Endothelial cell of umbilical vein (primary cell): ENCODE data around the gene SH3GLB2. TPM values are rescaled to one million over a fixed set of nuclear protein-coding genes. Genes with fewer than 3 reads are reported as not detected.

Experiments
- BruUV-seq: library from RNA; stranded (reverse); fragments of 400-500 nt; replicated peaks from 2 replicates; lab custom pipeline; 2021; lab: Mats Ljungman, UMichigan
- CTCF ChIA-PET: fragments of 300-600, 350-600 bp; sonication (Branson Sonifier 250); formaldehyde crosslinking; loops from one replicate; lab custom pipeline; 2021; ENCODE audit warnings: antibody characterized with exemption, inconsistent platforms; lab: Charles Lee
- POLR2A ChIA-PET: fragments of 300-600, 350-600 bp; sonication (Branson Sonifier 250); formaldehyde crosslinking; loops from one replicate; lab custom pipeline; 2021; ENCODE audit warnings: antibody characterized with exemption, inconsistent platforms; lab: Charles Lee
- DNase-seq: peaks from one replicate; pipeline ENCODE4 v3.0.0-alpha.2; 2011; ENCODE audit warnings: low read depth, low spot score
- FAIRE-seq: peaks from 2 replicates; lab custom pipeline; 2011; peaks lifted over from hg19 to GRCh38; lab: Jason Lieb, UNC
- H2AFZ ChIP-seq: 2 replicates; pipeline ENCODE4 v1.6.0; 2012; ENCODE audit warnings: low read depth, low read length, control low read depth, inconsistent platforms
- H3K27ac ChIP-seq: 2 replicates; pipeline ENCODE4 v1.5.1; 2011; ENCODE audit warnings: low read depth, mild to moderate bottlenecking, control low read depth, low read length, moderate library complexity; ENCODE audit not compliant: insufficient read depth
- H3K27me3 ChIP-seq, 2 experiments: 2 replicates each; pipeline versions ENCODE4 v1.6.0 to v1.6.1; 2011; ENCODE audit warnings: low read length in 2 of 2, mixed read lengths in 1 of 2; ENCODE audit not compliant: control insufficient read depth in 2 of 2, insufficient read depth in 2 of 2
- H3K36me3 ChIP-seq, 2 experiments: 2 replicates in 1 of 2; 3 replicates in 1 of 2; pipeline ENCODE4 v1.5.1; 2011; ENCODE audit warnings: low read length in 2 of 2, mild to moderate bottlenecking in 1 of 2, moderate library complexity in 1 of 2; ENCODE audit not compliant: control insufficient read depth in 2 of 2, insufficient read depth in 2 of 2; ENCODE audit errors: extremely low read depth in 1 of 2
- H3K4me1 ChIP-seq: 3 replicates; pipeline ENCODE4 v1.5.1; 2011; ENCODE audit warnings: mild to moderate bottlenecking, low read length; ENCODE audit not compliant: control insufficient read depth, insufficient read depth; ENCODE audit errors: extremely low read depth
- H3K4me2 ChIP-seq: 2 replicates; pipeline ENCODE4 v1.6.1; 2011; ENCODE audit warnings: low read length, control low read depth, mixed read lengths; ENCODE audit not compliant: insufficient read depth
- H3K4me3 ChIP-seq, 3 experiments: fragments of 200-600 bp in 1 of 3; sonication (generic), shearing (Covaris generic) in 1 of 3; replicated peaks in 1 of 3; 2 replicates each; pipeline ENCODE4 v1.5.1; 2011 to 2016; ENCODE audit warnings: control low read depth in 3 of 3, low read length in 3 of 3, mild to moderate bottlenecking in 2 of 3, inconsistent platforms in 1 of 3, low read depth in 1 of 3, moderate library complexity in 1 of 3; ENCODE audit not compliant: insufficient read depth in 1 of 3
- H3K79me2 ChIP-seq: 2 replicates; pipeline ENCODE4 v1.6.0; 2012; ENCODE audit warnings: low read length, inconsistent platforms; ENCODE audit not compliant: control insufficient read depth, insufficient read depth
- H3K9ac ChIP-seq: replicated peaks from 2 replicates; pipeline ENCODE3; 2011; ENCODE audit warnings: low read length, control low read depth; ENCODE audit not compliant: insufficient read depth; ENCODE audit errors: extremely low read depth
- H3K9me1 ChIP-seq: replicated peaks from 3 replicates; pipeline ENCODE4 v1.6.0; 2011; ENCODE audit warnings: mild to moderate bottlenecking, low read length; ENCODE audit not compliant: control insufficient read depth, insufficient read depth; ENCODE audit errors: extremely low read depth
- H3K9me3 ChIP-seq: replicated peaks from 2 replicates; pipeline ENCODE4 v1.5.1; 2012; ENCODE audit warnings: low read length, inconsistent platforms; ENCODE audit not compliant: control insufficient read depth, insufficient read depth
- H4K20me1 ChIP-seq: replicated peaks from 2 replicates; pipeline ENCODE3; 2011; ENCODE audit warnings: mild to moderate bottlenecking, low read length; ENCODE audit not compliant: control insufficient read depth, insufficient read depth; ENCODE audit errors: extremely low read depth
- EZH2 ChIP-seq: IDR thresholded peaks from 2 replicates; pipeline ENCODE4 v1.6.1; 2012; ENCODE audit warnings: borderline replicate concordance, low read depth, mild to moderate bottlenecking, moderate library complexity, low read length, inconsistent platforms; ENCODE audit not compliant: severe bottlenecking
- FOS ChIP-seq: IDR thresholded peaks from 2 replicates; pipeline ENCODE4 v1.6.1; 2011; ENCODE audit warnings: mild to moderate bottlenecking, low read length, moderate library complexity, borderline replicate concordance; ENCODE audit not compliant: insufficient read depth
- GATA2 ChIP-seq: IDR thresholded peaks from 2 replicates; pipeline ENCODE4 v1.7.0; 2011; ENCODE audit warnings: low read depth, mild to moderate bottlenecking, moderate library complexity, mixed read lengths, low read length; ENCODE audit not compliant: insufficient read length, insufficient read depth
- JUN ChIP-seq: IDR thresholded peaks from 2 replicates; pipeline ENCODE4 v1.6.1; 2011; ENCODE audit warnings: borderline replicate concordance, low read depth; ENCODE audit not compliant: insufficient read length, insufficient read depth
- MAX ChIP-seq: IDR thresholded peaks from 2 replicates; pipeline ENCODE4 v1.6.1; 2011; ENCODE audit not compliant: insufficient read depth, insufficient read length
- MYC ChIP-seq: IDR thresholded peaks from one replicate; pipeline ENCODE4 v1.6.1; 2011; ENCODE audit warnings: mild to moderate bottlenecking, low read depth, low read length
- POLR2A ChIP-seq: IDR thresholded peaks from 2 replicates; pipeline ENCODE4 v1.6.1; 2012; ENCODE audit warnings: low read depth, mild to moderate bottlenecking, control low read depth, low read length
- POLR2AphosphoS5 ChIP-seq: IDR thresholded peaks from 2 replicates; pipeline ENCODE4 v1.6.1; 2012; ENCODE audit warnings: low read depth, mild to moderate bottlenecking, control low read depth, low read length, moderate library complexity; ENCODE audit not compliant: insufficient read depth
- dilution Hi-C: fragments of 300-500 bp; cut with MboI; formaldehyde crosslinking; loops from one replicate; pipeline ENCODE4 v1.15.0; 2019; ENCODE audit warnings: low sequenced_read_pairs; ENCODE audit not compliant: extremely low pct_ligation_motif_present
- intact Hi-C: fragments of 100-400 bp; cut with micrococcal nuclease; formaldehyde crosslinking; loops from one replicate; pipeline ENCODE4 v1.10.0; 2022
- polyA plus RNA-seq, 4 experiments: library from polyadenylated mRNA; depleted of rRNA in 3 of 4; stranded (reverse) in 3 of 4; unstranded in 1 of 4; fragments of >200 nt; gene quantifications; 2 replicates each; pipeline versions ENCODE4 v1.2.1 to v1.2.3, GENCODE V29; 2011 to 2012; ENCODE audit warnings: missing spikeins in 1 of 4
- total RNA-seq: library from RNA; stranded (reverse); gene quantifications from 2 replicates; pipeline ENCODE4 v1.2.3, GENCODE V29; 2021
- TF ChIP-seq, protein P1 (sequence below), 2 donors: IDR thresholded peaks; 1 replicate in 1 of 2; 2 replicates in 1 of 2; pipeline ENCODE4 v1.5.1; 2011; ENCODE audit warnings: low read length in 2 of 2, mild to moderate bottlenecking in 2 of 2, moderate library complexity in 2 of 2, control low read depth in 1 of 2, inconsistent platforms in 1 of 2, low read depth in 1 of 2; ENCODE audit not compliant: insufficient read depth in 1 of 2; ENCODE audit errors: extremely low read depth in 1 of 2

The SH3GLB2 gene
- total and polyA plus RNA-seq, 2 donors (not counting 3 experiments of a cell fraction or from before 2014, with no cell fraction given), result 58.8 to 77.5 TPM

GRCh38 chr9:129074106-129074505, 46.0 kb upstream of the SH3GLB2 start:
- H4K20me1 ChIP-seq, result no peaks in the 10 kb centered on the region
- H2AFZ ChIP-seq, result no peak overlapping the region
- no peak for DNase-seq
- POLR2A ChIA-PET, result no interaction called here
- H3K4me1 ChIP-seq, result no peaks in the 10 kb centered on the region
- H3K27ac ChIP-seq, result no peak overlapping the region
- no peak overlapping the region for H3K4me2 ChIP-seq
- H3K4me3 ChIP-seq, result no peak overlapping the region
- CTCF ChIA-PET, result interaction anchor here (1.5 kb wide), 1 partner anchor 15 kb away, joined by 5 read pairs; no protein-coding TSS in a partner anchor
- H3K36me3 ChIP-seq, result peaks cover 0 to 5% of the 10 kb centered on the region in 2 experiments
- no peaks in the 10 kb centered on the region for H3K9me3 ChIP-seq
- BruUV-seq, result no TSS peak
- no peaks in the 10 kb centered on the region for H3K27me3 ChIP-seq
- FAIRE-seq, result no peak
- TF ChIP-seq JUN (no peak), POLR2AphosphoS5 (no peak), POLR2A (no peak)
- no peaks in the 10 kb centered on the region for H3K9me1 ChIP-seq
- dilution Hi-C loops (no loop called here), intact Hi-C loops (no loop called here)
- H3K9ac ChIP-seq, result no peak overlapping the region
- H3K79me2 ChIP-seq, result no peaks in the 10 kb centered on the region

DNA sequence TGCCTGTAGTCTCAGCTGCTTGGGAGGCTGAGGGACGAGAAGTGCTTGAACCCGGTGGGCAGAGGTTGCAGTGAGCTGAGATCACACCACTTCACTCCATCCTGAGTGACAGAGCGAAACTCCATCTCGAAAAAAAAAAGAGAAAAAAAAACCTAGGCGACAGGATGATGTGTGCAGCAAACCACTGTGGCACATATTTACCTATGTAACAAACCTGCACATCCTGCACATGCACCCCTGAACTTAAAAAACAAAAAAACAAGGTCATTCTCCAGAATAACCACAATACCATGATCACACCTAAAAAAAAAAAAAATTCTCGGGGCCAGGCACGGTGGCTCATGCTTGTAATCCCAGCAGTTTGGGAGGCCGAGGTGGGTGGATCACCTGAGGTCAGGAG, 45.3 kb upstream of the SH3GLB2 start:
- CTCF ChIA-PET, result no interaction called here
- DNase-seq, result no peak
- intact Hi-C loops, result no loop called here

More for the DNA sequence above, 45.3 kb upstream of the SH3GLB2 start:
- Histone ChIP-seq H3K27me3 (no peaks in the 10 kb centered on the region), H4K20me1 (no peaks in the 10 kb centered on the region), H3K4me3 (no peak overlapping the region), H3K9me1 (no peaks in the 10 kb centered on the region), H2AFZ (no peak overlapping the region), H3K79me2 (no peaks in the 10 kb centered on the region), H3K9me3 (no peaks in the 10 kb centered on the region), H3K4me1 (no peaks in the 10 kb centered on the region), H3K36me3 (peaks cover 0 to 8% of the 10 kb centered on the region in 2 experiments), H3K4me2 (no peak overlapping the region), H3K9ac (no peak overlapping the region), H3K27ac (no peak overlapping the region)
- no TSS peak for BruUV-seq
- no peak for TF ChIP-seq FOS
- no peak for TF ChIP-seq MAX
- no peak for TF ChIP-seq MYC
- TF ChIP-seq, protein P1, sequence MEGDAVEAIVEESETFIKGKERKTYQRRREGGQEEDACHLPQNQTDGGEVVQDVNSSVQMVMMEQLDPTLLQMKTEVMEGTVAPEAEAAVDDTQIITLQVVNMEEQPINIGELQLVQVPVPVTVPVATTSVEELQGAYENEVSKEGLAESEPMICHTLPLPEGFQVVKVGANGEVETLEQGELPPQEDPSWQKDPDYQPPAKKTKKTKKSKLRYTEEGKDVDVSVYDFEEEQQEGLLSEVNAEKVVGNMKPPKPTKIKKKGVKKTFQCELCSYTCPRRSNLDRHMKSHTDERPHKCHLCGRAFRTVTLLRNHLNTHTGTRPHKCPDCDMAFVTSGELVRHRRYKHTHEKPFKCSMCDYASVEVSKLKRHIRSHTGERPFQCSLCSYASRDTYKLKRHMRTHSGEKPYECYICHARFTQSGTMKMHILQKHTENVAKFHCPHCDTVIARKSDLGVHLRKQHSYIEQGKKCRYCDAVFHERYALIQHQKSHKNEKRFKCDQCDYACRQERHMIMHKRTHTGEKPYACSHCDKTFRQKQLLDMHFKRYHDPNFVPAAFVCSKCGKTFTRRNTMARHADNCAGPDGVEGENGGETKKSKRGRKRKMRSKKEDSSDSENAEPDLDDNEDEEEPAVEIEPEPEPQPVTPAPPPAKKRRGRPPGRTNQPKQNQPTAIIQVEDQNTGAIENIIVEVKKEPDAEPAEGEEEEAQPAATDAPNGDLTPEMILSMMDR (IDR thresholded peaks at IDR 0.05; ENCODE audit: extremely low read depth in 1 of 2, insufficient read depth in 1 of 2, low read depth in 1 of 2, low read length in 2 of 2), result no peak
- no peak for TF ChIP-seq POLR2A
- TF ChIP-seq JUN, result no peak
- no peak for TF ChIP-seq GATA2
- no peak for TF ChIP-seq POLR2AphosphoS5
- no peak for TF ChIP-seq EZH2
- no peak for FAIRE-seq
- dilution Hi-C loops, result no loop called here
- POLR2A ChIA-PET, result no interaction called here
